Sigmoid colon (tissue), 7 donors: ENCODE results near the gene SSTR1. TPM values are rescaled to one million over a fixed set of nuclear protein-coding genes. Genes with fewer than 3 reads are reported as not detected.

Experiments used
- DNase-seq: peaks from one replicate; pipeline ENCODE4 v3.0.0-alpha.2; 2019
- H3K27ac ChIP-seq, 4 donors: fragments of 200-600 bp; sonication (generic); one replicate each; pipeline ENCODE4 v1.5.1; 2016 to 2019; ENCODE audit warnings: mild to moderate bottlenecking in 1 of 4
- H3K27me3 ChIP-seq, 3 donors: fragments of 200-600 bp; sonication (generic); one replicate each; pipeline ENCODE4 v1.5.1; 2019; ENCODE audit warnings: mild to moderate bottlenecking in 1 of 3
- H3K36me3 ChIP-seq, 4 donors: fragments of 200-600 bp; sonication (generic); one replicate each; pipeline ENCODE4 v1.5.1; 2016 to 2019
- H3K4me1 ChIP-seq, 4 donors: fragments of 200-600 bp; sonication (generic); one replicate each; pipeline ENCODE4 v1.5.1; 2017 to 2019
- H3K4me3 ChIP-seq, 4 donors: fragments of 200-600 bp; sonication (generic); one replicate each; pipeline ENCODE4 v1.5.1; 2017 to 2019; ENCODE audit warnings: mild to moderate bottlenecking in 2 of 4, moderate library complexity in 1 of 4
- H3K9me3 ChIP-seq, 4 donors: fragments of 200-600 bp in 3 of 4; sonication (generic) in 3 of 4; one replicate each; pipeline versions ENCODE4 v1.5.1 to v1.6.1; 2013 to 2019
- CTCF ChIP-seq, 4 experiments: fragments of 450-650 bp in 3 of 4; fragments of 200-600 bp in 1 of 4; IDR thresholded peaks; one replicate each; pipeline ENCODE4 v1.5.1; 2016 to 2019; ENCODE audit warnings: antibody characterized with exemption in 4 of 4, mild to moderate bottlenecking in 3 of 4, moderate library complexity in 2 of 4
- EP300 ChIP-seq, 4 donors: sonication (generic); formaldehyde crosslinking; IDR thresholded peaks; one replicate each; pipeline ENCODE4 v1.6.1; 2017; ENCODE audit warnings: antibody characterized with exemption in 4 of 4
- POLR2A ChIP-seq, 2 donors: fragments of 450-650 bp; IDR thresholded peaks; one replicate each; pipeline ENCODE4 v1.6.1; 2016; ENCODE audit warnings: antibody characterized with exemption in 2 of 2, mild to moderate bottlenecking in 2 of 2, moderate library complexity in 2 of 2
- POLR2AphosphoS5 ChIP-seq, 4 donors: sonication (generic); formaldehyde crosslinking; IDR thresholded peaks; one replicate each; pipeline ENCODE4 v1.6.1; 2017; ENCODE audit warnings: antibody characterized with exemption in 4 of 4
- WGBS, 2 donors: extraction: QIAGEN DNeasy Blood & Tissue Kit; methylation state at CpG; one replicate each; pipeline ENCODE4 v1.1.7; 2013; 5-methylcytosine and 5-hydroxymethylcytosine counted together
- intact Hi-C: fragments of 100-400 bp; cut with DNase I; formaldehyde crosslinking; loops from one replicate; pipeline ENCODE4 v1.15.1; 2023
- polyA plus RNA-seq, 3 donors: library from polyadenylated mRNA; stranded (reverse); fragments of 200-250 nt; gene quantifications; one replicate each; pipeline ENCODE4 v1.2.3, GENCODE V29; 2013
- total RNA-seq, 4 donors: library from RNA; depleted of rRNA; stranded (reverse); fragments of >200 nt; gene quantifications; one replicate each; pipeline ENCODE4 v1.1.0, GENCODE V29; 2016
- donor health status: healthy with polysubstance abuse.
- donor health status: Bipolar disorder and iron deficiency.
- donor health status: healthy.

SSTR1 gene
- total and polyA plus RNA-seq, 7 donors = under 0.01 to 3.0 (median 1.7) TPM

- intact Hi-C loops = no loop called here
- H3K4me3 ChIP-seq = no peak overlapping the region
- no peak for DNase-seq
- no peaks in the 10 kb centered on the region for H3K36me3 ChIP-seq
- no peaks in the 10 kb centered on the region for H3K9me3 ChIP-seq
- no peaks in the 10 kb centered on the region for H3K4me1 ChIP-seq
- no peaks in the 10 kb centered on the region for H3K27me3 ChIP-seq
- H3K27ac ChIP-seq = no peak overlapping the region
- TF ChIP-seq POLR2A (IDR thresholded peaks at IDR 0.05) (no peak), POLR2AphosphoS5 (IDR thresholded peaks at IDR 0.05) (no peak), CTCF (IDR thresholded peaks at IDR 0.05) (no peak), EP300 (IDR thresholded peaks at IDR 0.05) (no peak)
- WGBS, 2 donors = 43 to 76% methylated on average over 1 of the region's 1 CpG
Observed at GRCh38 chr14:38199739-38200138, 8.0 kb upstream of the SSTR1 start.

DNA sequence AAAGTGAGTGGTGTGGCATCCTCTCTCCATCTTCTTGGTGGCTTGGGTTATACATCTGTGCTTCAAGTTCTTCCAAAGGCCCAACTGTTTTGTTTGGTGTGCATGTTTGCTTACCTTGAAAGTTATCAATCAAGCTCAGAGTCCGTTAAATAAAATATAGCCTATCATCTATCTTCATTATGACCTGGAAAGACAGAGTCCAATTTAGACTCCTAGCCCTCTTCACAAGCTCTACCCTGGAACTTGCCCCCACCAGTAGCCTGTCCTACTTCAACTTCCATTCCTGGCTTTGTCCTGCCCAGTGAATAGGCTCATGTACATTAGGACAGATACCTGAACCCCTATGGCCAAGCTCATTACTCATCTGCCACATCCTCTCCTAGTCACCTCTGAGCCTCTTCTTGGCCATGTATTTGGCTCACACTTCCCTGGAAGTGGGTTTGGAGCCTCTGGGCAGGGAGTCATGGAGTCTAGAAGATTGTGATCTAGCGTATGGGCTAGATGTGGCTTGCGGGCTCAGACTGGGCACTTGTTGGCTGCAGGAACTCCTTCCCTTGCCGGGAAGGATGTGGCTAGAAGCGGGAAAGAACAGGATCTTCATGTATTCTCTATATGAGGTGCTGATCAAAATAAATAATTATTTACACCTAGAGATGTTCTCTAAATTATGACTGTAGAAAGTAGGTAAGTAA is 6.4 kb upstream of the SSTR1 start:
- intact Hi-C loops = no loop called here
- 85 to 93% methylated on average over 5 of the region's 5 CpGs for WGBS, 2 donors

DNA sequence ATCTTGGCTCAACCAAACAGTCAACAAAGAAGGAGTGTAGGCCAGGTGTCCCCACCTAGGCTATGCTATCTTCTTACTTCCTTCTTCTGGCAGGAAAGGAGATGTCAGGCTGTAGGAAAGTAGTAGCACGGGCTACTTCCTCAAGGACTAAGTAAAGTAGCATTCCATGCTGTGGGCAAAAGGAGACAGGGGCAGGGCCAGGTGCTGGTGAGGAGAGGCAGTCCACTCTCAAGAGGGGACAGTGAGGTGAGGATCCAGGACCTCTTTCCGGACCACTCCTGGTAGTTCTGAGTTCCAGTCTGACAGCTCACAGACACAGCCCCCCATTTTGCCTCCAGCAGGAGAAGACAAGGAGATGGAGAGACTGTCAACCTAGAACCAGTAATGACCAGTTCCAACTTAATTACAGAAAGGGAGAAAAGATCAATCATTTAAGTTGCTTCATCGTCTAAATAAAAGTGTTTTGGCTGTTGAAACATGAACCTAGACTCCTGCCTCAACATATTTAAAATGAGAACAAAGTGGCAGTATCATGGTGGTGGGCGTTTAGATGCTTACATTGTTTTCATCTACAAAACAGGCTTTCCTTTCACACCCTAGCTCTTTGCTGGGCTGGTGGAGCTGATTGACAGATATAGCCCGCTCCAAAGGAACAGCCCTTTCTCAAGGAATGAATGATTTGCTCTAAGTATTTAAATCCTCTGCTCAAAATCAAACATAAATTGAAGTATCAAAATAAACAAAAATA is 5.1 kb upstream of the SSTR1 start:
- peaks cover 0 to under 1% (median 0%) of the 10 kb centered on the region in 4 donors for H3K4me1 ChIP-seq
- peaks cover 2 to 4% (median 3%) of the 10 kb centered on the region in 4 donors for H3K9me3 ChIP-seq
- DNase-seq = no peak
- no peak overlapping the region for H3K27ac ChIP-seq
- no peak overlapping the region for H3K4me3 ChIP-seq
- WGBS, 2 donors = 76% methylated on average over 5 of the region's 5 CpGs
- H3K36me3 ChIP-seq = no peaks in the 10 kb centered on the region
- H3K27me3 ChIP-seq = peaks cover 0 to 15% (median under 1%) of the 10 kb centered on the region in 3 donors
- intact Hi-C loops = no loop called here
- no peak for TF ChIP-seq POLR2AphosphoS5 (IDR thresholded peaks at IDR 0.05)
- TF ChIP-seq POLR2A (IDR thresholded peaks at IDR 0.05) = no peak
- TF ChIP-seq EP300 (IDR thresholded peaks at IDR 0.05) = no peak
- no peak for TF ChIP-seq CTCF (IDR thresholded peaks at IDR 0.05)

More for the DNA sequence above, 6.4 kb upstream of the SSTR1 start:
- TF ChIP-seq CTCF (IDR thresholded peaks at IDR 0.05) = no peak
- no peak for TF ChIP-seq EP300 (IDR thresholded peaks at IDR 0.05)
- no peak for TF ChIP-seq POLR2AphosphoS5 (IDR thresholded peaks at IDR 0.05)
- no peak for TF ChIP-seq POLR2A (IDR thresholded peaks at IDR 0.05)
- Histone ChIP-seq H3K4me3 (no peak overlapping the region), H3K9me3 (peaks cover 2 to 4% (median 3%) of the 10 kb centered on the region in 4 donors), H3K27ac (no peak overlapping the region), H3K27me3 (peaks cover 0 to 4% (median 0%) of the 10 kb centered on the region in 3 donors), H3K36me3 (no peaks in the 10 kb centered on the region), H3K4me1 (no peaks in the 10 kb centered on the region)
- no peak for DNase-seq

DNA sequence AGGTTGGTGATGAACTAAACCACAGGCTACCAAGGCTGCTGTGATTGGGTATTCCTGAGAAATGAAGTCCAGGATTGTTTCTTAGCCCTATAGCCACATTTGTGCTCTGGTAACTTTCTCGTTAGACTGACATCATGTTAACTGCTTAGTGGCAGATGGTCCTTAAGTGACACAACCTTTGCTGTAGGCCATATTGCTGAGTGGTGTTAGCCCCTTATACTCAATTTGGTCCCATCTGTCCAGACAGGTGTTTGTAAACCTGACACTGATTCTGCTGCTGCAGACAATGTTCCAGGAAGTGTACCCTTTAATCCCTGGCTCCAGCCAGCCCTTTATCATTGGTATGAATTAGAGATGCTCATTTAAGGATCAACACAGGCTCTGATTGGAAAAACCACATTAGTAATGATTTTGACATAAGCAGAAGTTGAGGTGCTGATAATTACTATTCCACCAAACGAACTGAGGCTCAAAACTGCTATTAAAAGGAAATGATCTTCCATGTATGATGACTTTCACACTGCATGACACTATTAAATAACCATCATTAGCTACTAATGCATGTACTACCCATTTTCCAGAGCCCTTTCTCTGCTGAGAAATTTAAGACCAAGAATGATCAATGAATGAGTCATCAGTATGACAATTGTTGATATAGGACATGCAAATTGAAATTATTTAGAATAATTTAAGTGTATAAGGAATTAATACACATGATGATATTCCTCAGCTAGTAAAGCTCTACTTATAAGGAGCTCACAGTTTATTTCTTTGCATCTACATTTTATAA is 3.6 kb upstream of the SSTR1 start:
- Histone ChIP-seq H3K4me1 (peaks cover 0 to 12% (median 2%) of the 10 kb centered on the region in 4 donors), H3K27me3 (peaks cover 0 to 30% (median 16%) of the 10 kb centered on the region in 3 donors), H3K9me3 (peaks cover 2 to 4% (median 3%) of the 10 kb centered on the region in 4 donors), H3K4me3 (no peak overlapping the region), H3K27ac (no peak overlapping the region), H3K36me3 (no peaks in the 10 kb centered on the region)
- TF ChIP-seq POLR2AphosphoS5 (IDR thresholded peaks at IDR 0.05) (no peak), EP300 (IDR thresholded peaks at IDR 0.05) (no peak), CTCF (IDR thresholded peaks at IDR 0.05) (no peak), POLR2A (IDR thresholded peaks at IDR 0.05) (no peak)
- 74 to 77% methylated on average over 2 of the region's 2 CpGs for WGBS, 2 donors
- DNase-seq = no peak
- intact Hi-C loops = no loop called here
